Muscle layer of duodenum (tissue), 2 donors: ENCODE measurements around the gene TNRC6C.

ENCODE experiments used
- H3K27ac ChIP-seq: one replicate; pipeline ENCODE4 v1.7.0; 2013; ENCODE audit warnings: mild to moderate bottlenecking, low read length
- H3K27me3 ChIP-seq: one replicate; pipeline ENCODE4 v1.7.0; 2013; ENCODE audit warnings: low read depth, mild to moderate bottlenecking, control low read depth, low read length
- H3K36me3 ChIP-seq, 2 donors: one replicate each; pipeline ENCODE4 v1.7.0; 2013; ENCODE audit warnings: low read length in 2 of 2, control low read depth in 1 of 2, mild to moderate bottlenecking in 1 of 2; ENCODE audit not compliant: insufficient read depth in 2 of 2, control insufficient read depth in 1 of 2
- H3K4me1 ChIP-seq, 2 donors: one replicate each; pipeline ENCODE4 v1.7.0; 2013; ENCODE audit warnings: low read length in 2 of 2, mild to moderate bottlenecking in 2 of 2, control low read depth in 1 of 2, moderate library complexity in 1 of 2; ENCODE audit not compliant: insufficient read depth in 2 of 2, control insufficient read depth in 1 of 2
- H3K4me3 ChIP-seq, 2 donors: one replicate each; pipeline ENCODE4 v1.7.0; 2013; ENCODE audit warnings: low read length in 2 of 2, low read depth in 1 of 2, mild to moderate bottlenecking in 1 of 2
- H3K9me3 ChIP-seq, 2 donors: one replicate each; pipeline ENCODE4 v1.7.0; 2013; ENCODE audit warnings: low read length in 2 of 2, control low read depth in 1 of 2, mild to moderate bottlenecking in 1 of 2; ENCODE audit not compliant: control insufficient read depth in 1 of 2
- donor health status: healthy.

TNRC6C gene

GRCh38 chr17:77923776-77924513 lies 34.6 kb upstream of the TNRC6C start:
- Histone ChIP-seq H3K27me3 (peaks cover 4% of the 10 kb centered on the region), H3K4me3 (no peak overlapping the region), H3K9me3 (peaks cover 0 to 3% of the 10 kb centered on the region in 2 donors), H3K36me3 (no peaks in the 10 kb centered on the region), H3K4me1 (no peaks in the 10 kb centered on the region), H3K27ac (no peak overlapping the region)

GRCh38 chr17:77924757-77925336 lies 33.7 kb upstream of the TNRC6C start:
- Histone ChIP-seq H3K4me3 (no peak overlapping the region), H3K27me3 (peaks cover 4% of the 10 kb centered on the region), H3K27ac (no peak overlapping the region), H3K4me1 (no peaks in the 10 kb centered on the region), H3K9me3 (peaks cover 0 to 3% of the 10 kb centered on the region in 2 donors), H3K36me3 (no peaks in the 10 kb centered on the region)

- Histone ChIP-seq H3K27me3 (peaks cover 4% of the 10 kb centered on the region), H3K4me1 (no peaks in the 10 kb centered on the region), H3K27ac (no peak overlapping the region), H3K36me3 (no peaks in the 10 kb centered on the region), H3K9me3 (peaks cover 0 to 3% of the 10 kb centered on the region in 2 donors), H3K4me3 (no peak overlapping the region)
These were observed 32.5 kb upstream of the TNRC6C start for GRCh38 chr17:77925831-77926543.

GRCh38 chr17:77926981-77927380 lies 31.5 kb upstream of the TNRC6C start:
- peaks cover 4% of the 10 kb centered on the region for H3K27me3 ChIP-seq
- no peaks in the 10 kb centered on the region for H3K36me3 ChIP-seq
- H3K4me3 ChIP-seq = no peak overlapping the region
- H3K4me1 ChIP-seq = no peaks in the 10 kb centered on the region
- no peaks in the 10 kb centered on the region for H3K9me3 ChIP-seq
- no peak overlapping the region for H3K27ac ChIP-seq

- Histone ChIP-seq H3K4me1 (no peaks in the 10 kb centered on the region), H3K27me3 (peaks cover 4% of the 10 kb centered on the region), H3K36me3 (no peaks in the 10 kb centered on the region), H3K4me3 (no peak overlapping the region), H3K9me3 (no peaks in the 10 kb centered on the region), H3K27ac (no peak overlapping the region)
These were observed 30.6 kb upstream of the TNRC6C start for GRCh38 chr17:77927777-77928518.

GRCh38 chr17:77928519-77929179 lies 29.9 kb upstream of the TNRC6C start:
- Histone ChIP-seq H3K36me3 (no peaks in the 10 kb centered on the region), H3K27ac (no peak overlapping the region), H3K4me1 (no peaks in the 10 kb centered on the region), H3K4me3 (no peak overlapping the region), H3K27me3 (peaks cover 4% of the 10 kb centered on the region), H3K9me3 (no peaks in the 10 kb centered on the region)

- no peak overlapping the region for H3K4me3 ChIP-seq
- H3K4me1 ChIP-seq = no peaks in the 10 kb centered on the region
- H3K27ac ChIP-seq = no peak overlapping the region
- no peaks in the 10 kb centered on the region for H3K36me3 ChIP-seq
- peaks cover 4% of the 10 kb centered on the region for H3K27me3 ChIP-seq
- H3K9me3 ChIP-seq = no peaks in the 10 kb centered on the region
These were observed 29.3 kb upstream of the TNRC6C start for GRCh38 chr17:77929180-77929564.

- no peak overlapping the region for H3K27ac ChIP-seq
- H3K4me3 ChIP-seq = no peak overlapping the region
- H3K27me3 ChIP-seq = peaks cover 2% of the 10 kb centered on the region
- no peaks in the 10 kb centered on the region for H3K36me3 ChIP-seq
- H3K4me1 ChIP-seq = no peaks in the 10 kb centered on the region
- H3K9me3 ChIP-seq = no peaks in the 10 kb centered on the region
These were observed 28.5 kb upstream of the TNRC6C start for GRCh38 chr17:77929871-77930436.

- Histone ChIP-seq H3K4me1 (no peaks in the 10 kb centered on the region), H3K27ac (no peak overlapping the region), H3K27me3 (no peaks in the 10 kb centered on the region), H3K4me3 (no peak overlapping the region), H3K36me3 (no peaks in the 10 kb centered on the region), H3K9me3 (no peaks in the 10 kb centered on the region)
These were observed 27.4 kb upstream of the TNRC6C start for GRCh38 chr17:77930780-77931768.
